Nephron progenitor cell (in vitro differentiated cells): ENCODE measurements around the gene DSCAM.

Experiments used
- DNase-seq: peaks from one replicate; pipeline ENCODE4 v3.0.0; 2021
- H3K27ac Mint-ChIP-seq: 2 replicates; pipeline ENCODE4 v1.8.0; 2021; ENCODE audit warnings: mild to moderate bottlenecking, moderate library complexity, mixed read lengths
- H3K27me3 Mint-ChIP-seq: 2 replicates; pipeline ENCODE4 v1.8.0; 2021; ENCODE audit warnings: mild to moderate bottlenecking, low read depth, mixed read lengths; ENCODE audit not compliant: poor library complexity
- H3K36me3 Mint-ChIP-seq: 2 replicates; pipeline ENCODE4 v1.8.0; 2021; ENCODE audit warnings: low read depth, mixed read lengths
- H3K4me1 Mint-ChIP-seq: 2 replicates; pipeline ENCODE4 v1.8.0; 2021; ENCODE audit warnings: mixed read lengths
- H3K4me3 Mint-ChIP-seq: 2 replicates; pipeline ENCODE4 v1.8.0; 2021; ENCODE audit warnings: mild to moderate bottlenecking, moderate library complexity, mixed read lengths
- H3K9me3 Mint-ChIP-seq: 2 replicates; pipeline ENCODE4 v1.8.0; 2021; ENCODE audit warnings: mild to moderate bottlenecking, moderate library complexity, mixed read lengths
- TF ChIP-seq, protein P1 (sequence below): fragments of 200-600 bp; sonication (generic); IDR thresholded peaks from 2 replicates; pipeline ENCODE4 v1.5.0; 2021; ENCODE audit warnings: antibody characterized with exemption

DSCAM gene

DNA sequence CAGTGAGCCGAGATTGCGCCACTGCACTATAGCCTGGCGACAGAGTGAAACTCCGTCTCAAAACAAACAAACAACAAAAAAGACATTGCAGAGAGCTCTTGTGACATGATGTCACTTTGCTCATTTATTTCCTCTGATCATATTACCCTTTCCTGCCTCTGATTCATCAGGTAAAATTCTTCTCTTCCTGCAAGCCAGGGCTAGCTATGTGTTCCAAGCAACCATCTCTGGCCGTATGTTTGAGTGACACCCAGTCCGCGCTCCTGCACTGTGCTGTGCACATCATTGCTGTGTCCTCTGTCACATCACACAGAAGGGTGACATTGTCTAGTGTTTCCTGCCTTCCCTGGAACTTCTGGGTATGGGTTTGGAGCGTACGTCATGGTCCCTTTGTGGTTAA, 728.4 kb downstream of the DSCAM start:
- H3K9me3 Mint-ChIP-seq: peaks cover 16% of the 10 kb centered on the region
- no peaks in the 10 kb centered on the region for H3K36me3 Mint-ChIP-seq
- no peak overlapping the region for H3K4me3 Mint-ChIP-seq
- no peaks in the 10 kb centered on the region for H3K4me1 Mint-ChIP-seq
- TF ChIP-seq, protein P1, sequence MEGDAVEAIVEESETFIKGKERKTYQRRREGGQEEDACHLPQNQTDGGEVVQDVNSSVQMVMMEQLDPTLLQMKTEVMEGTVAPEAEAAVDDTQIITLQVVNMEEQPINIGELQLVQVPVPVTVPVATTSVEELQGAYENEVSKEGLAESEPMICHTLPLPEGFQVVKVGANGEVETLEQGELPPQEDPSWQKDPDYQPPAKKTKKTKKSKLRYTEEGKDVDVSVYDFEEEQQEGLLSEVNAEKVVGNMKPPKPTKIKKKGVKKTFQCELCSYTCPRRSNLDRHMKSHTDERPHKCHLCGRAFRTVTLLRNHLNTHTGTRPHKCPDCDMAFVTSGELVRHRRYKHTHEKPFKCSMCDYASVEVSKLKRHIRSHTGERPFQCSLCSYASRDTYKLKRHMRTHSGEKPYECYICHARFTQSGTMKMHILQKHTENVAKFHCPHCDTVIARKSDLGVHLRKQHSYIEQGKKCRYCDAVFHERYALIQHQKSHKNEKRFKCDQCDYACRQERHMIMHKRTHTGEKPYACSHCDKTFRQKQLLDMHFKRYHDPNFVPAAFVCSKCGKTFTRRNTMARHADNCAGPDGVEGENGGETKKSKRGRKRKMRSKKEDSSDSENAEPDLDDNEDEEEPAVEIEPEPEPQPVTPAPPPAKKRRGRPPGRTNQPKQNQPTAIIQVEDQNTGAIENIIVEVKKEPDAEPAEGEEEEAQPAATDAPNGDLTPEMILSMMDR: no peak
- H3K27me3 Mint-ChIP-seq: peaks cover 17% of the 10 kb centered on the region
- no peak for DNase-seq
- peak overlapping the region; percentile 59 for H3K27ac Mint-ChIP-seq

DNA sequence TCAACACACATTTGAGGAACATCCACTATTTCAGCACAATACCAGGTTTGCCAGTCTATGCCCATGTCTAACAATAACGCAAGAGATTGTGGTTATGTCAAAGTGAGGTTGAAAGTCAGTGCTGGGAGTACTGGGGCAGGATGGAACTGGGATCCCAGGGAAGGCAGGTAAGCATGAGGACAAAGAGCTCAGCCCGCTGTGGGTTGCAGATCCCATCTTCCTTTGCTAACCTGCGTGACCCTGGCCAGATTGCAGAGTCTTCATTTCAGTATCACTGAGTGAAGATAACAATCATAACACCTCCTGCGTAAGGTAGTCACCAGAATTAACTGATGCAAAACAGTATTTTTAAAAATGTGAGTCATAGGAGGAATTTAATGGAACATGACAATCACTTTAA, 729.7 kb downstream of the DSCAM start:
- Mint-ChIP-seq H3K36me3 (no peaks in the 10 kb centered on the region), H3K9me3 (peaks cover 23% of the 10 kb centered on the region), H3K4me1 (no peaks in the 10 kb centered on the region), H3K27me3 (peaks cover 10% of the 10 kb centered on the region), H3K27ac (no peak overlapping the region), H3K4me3 (no peak overlapping the region)
- no peak for DNase-seq
- TF ChIP-seq, protein P1: no peak

DNA sequence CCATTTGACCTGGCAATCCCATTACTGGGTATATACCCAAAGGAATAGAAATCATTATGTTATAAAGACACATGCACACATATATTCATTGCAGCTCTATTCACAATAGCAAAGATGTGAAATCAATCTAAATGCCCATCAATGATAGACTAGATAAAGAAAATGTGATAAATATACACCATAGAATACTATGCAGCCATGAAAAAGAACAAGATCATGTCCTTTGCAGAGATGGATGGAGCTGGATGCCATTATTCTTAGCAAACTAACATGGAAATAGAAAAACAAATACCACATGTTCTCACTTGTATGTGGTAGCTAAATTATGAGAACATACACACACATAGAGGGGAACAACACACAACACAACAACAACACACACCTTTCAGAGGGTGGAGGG, 731.2 kb downstream of the DSCAM start:
- DNase-seq: no peak
- no peaks in the 10 kb centered on the region for H3K4me1 Mint-ChIP-seq
- no peak overlapping the region for H3K4me3 Mint-ChIP-seq
- no peak overlapping the region for H3K27ac Mint-ChIP-seq
- H3K9me3 Mint-ChIP-seq: peaks cover 26% of the 10 kb centered on the region
- H3K36me3 Mint-ChIP-seq: no peaks in the 10 kb centered on the region
- TF ChIP-seq, protein P1: no peak
- H3K27me3 Mint-ChIP-seq: peaks cover 8% of the 10 kb centered on the region

DNA sequence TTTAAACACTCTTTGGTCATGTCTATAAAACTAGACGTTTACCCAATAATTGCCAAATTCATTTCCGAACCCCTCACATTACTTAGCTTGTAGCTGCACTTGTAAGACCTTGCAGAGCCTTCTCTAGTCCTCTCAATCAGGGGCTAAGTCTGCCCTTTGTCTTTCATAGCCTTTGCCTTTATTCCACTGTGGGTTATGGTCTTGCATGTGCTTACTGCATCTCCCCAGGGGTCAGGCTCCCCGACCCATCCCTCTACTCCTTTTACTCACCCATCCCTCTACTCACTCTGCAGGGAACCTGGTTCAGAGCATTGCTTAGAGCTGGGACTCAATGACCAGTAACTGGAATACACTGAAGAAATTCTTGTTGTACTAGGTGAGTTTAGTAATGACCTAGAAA, 744.3 kb downstream of the DSCAM start:
- TF ChIP-seq, protein P1: no peak
- no peaks in the 10 kb centered on the region for H3K36me3 Mint-ChIP-seq
- no peaks in the 10 kb centered on the region for H3K4me1 Mint-ChIP-seq
- no peak overlapping the region for H3K4me3 Mint-ChIP-seq
- peaks cover 5% of the 10 kb centered on the region for H3K27me3 Mint-ChIP-seq
- H3K27ac Mint-ChIP-seq: no peak overlapping the region
- DNase-seq: no peak
- peaks cover 32% of the 10 kb centered on the region for H3K9me3 Mint-ChIP-seq

DNA sequence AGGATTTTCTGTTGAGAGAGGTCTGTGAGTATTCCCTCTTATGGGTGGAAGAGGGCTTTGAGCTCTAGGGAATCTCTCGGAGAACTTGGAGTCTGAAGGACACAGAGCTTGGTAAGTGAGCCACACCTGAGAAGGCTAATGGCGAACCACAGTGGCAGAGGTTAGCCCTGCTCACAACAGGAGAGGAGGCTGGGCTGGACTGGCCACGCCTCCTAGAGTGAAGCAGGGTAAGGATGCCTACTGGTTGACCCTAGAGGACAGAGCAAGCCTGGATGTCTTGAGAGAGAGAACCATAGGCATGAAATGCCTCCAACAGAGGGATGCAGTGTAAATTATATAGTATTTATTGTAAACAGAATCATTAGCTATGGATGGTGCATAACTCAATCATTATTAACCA, 747.1 kb downstream of the DSCAM start:
- no peak overlapping the region for H3K4me3 Mint-ChIP-seq
- TF ChIP-seq, protein P1: no peak
- no peak for DNase-seq
- no peak overlapping the region for H3K27ac Mint-ChIP-seq
- H3K27me3 Mint-ChIP-seq: no peaks in the 10 kb centered on the region
- peaks cover 4% of the 10 kb centered on the region for H3K36me3 Mint-ChIP-seq
- H3K4me1 Mint-ChIP-seq: no peaks in the 10 kb centered on the region
- peaks cover 28% of the 10 kb centered on the region for H3K9me3 Mint-ChIP-seq

DNA sequence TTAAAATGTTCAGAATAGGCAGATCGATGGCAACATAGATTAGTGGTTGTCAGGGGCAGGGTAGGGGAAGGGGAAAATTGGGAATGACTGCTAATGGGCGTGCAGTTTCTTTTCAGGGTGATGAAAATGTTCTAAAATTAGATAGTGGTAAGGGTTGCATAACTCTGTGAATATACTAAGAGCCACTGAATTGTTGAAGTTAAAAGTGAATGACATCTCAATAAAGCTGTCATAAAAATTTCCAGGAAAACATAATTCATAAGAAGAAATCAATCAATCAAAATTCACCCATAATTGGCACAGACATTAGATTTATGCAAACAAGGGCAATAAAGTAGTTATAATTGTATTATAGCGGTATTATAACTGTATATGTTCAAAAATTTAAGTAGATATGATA, 751.5 kb downstream of the DSCAM start:
- peaks cover 4% of the 10 kb centered on the region for H3K36me3 Mint-ChIP-seq
- peaks cover 10% of the 10 kb centered on the region for H3K4me1 Mint-ChIP-seq
- TF ChIP-seq, protein P1: no peak
- H3K27me3 Mint-ChIP-seq: peaks cover 10% of the 10 kb centered on the region
- peaks cover 29% of the 10 kb centered on the region for H3K9me3 Mint-ChIP-seq
- no peak overlapping the region for H3K27ac Mint-ChIP-seq
- H3K4me3 Mint-ChIP-seq: no peak overlapping the region
- no peak for DNase-seq
